B cell (primary cell): ENCODE results near the gene SMG9.

Experiments
- CTCF ChIP-seq: fragments of 200-600 bp; IDR thresholded peaks from one replicate; pipeline ENCODE4 v1.8.0; 2022; ENCODE audit warnings: antibody characterized with exemption, mild to moderate bottlenecking
- EZH2 ChIP-seq: IDR thresholded peaks from 2 replicates; pipeline ENCODE4 v1.6.1; 2012; ENCODE audit warnings: borderline replicate concordance, low read depth, mild to moderate bottlenecking, moderate library complexity, low read length; ENCODE audit not compliant: insufficient read depth, poor library complexity, severe bottlenecking

- TF ChIP-seq CTCF (no peak), EZH2 (no peak)
These were observed 19.0 kb upstream of the SMG9 start for GRCh38 chr19:43773725-43774102.
